Activated CD4-positive, alpha-beta T cell treated with anti-CD3 and anti-CD28 coated beads, Interleukin-2, amount 10 ng/mL, durations not matched to agents 7 days and 5 days (primary cell): ENCODE data around the gene HSD11B2. TPM values are rescaled to one million over a fixed set of nuclear protein-coding genes. Genes with fewer than 3 reads are reported as not detected.

Source experiments
- CTCF ChIA-PET: fragments of 350-600 bp; sonication (Branson Sonifier 250); formaldehyde crosslinking; loops from one replicate; lab custom pipeline; 2021; ENCODE audit warnings: antibody characterized with exemption; lab: Charles Lee
- POLR2A ChIA-PET: fragments of 350-600 bp; sonication (Branson Sonifier 250); formaldehyde crosslinking; loops from one replicate; lab custom pipeline; 2021; ENCODE audit warnings: antibody characterized with exemption; lab: Charles Lee
- DNase-seq: peaks from one replicate; pipeline ENCODE4 v3.0.0-alpha.2; 2020
- H3K27ac Mint-ChIP-seq: one replicate; pipeline ENCODE4 v1.8.0; 2021; ENCODE audit warnings: mild to moderate bottlenecking, moderate library complexity, mixed read lengths
- H3K27me3 Mint-ChIP-seq: one replicate; pipeline ENCODE4 v1.8.0; 2021; ENCODE audit warnings: mixed read lengths
- H3K36me3 Mint-ChIP-seq: one replicate; pipeline ENCODE4 v1.8.0; 2021; ENCODE audit warnings: low read depth, mixed read lengths
- H3K4me1 Mint-ChIP-seq: one replicate; pipeline ENCODE4 v1.8.0; 2021; ENCODE audit warnings: mixed read lengths
- H3K4me3 Mint-ChIP-seq: one replicate; pipeline ENCODE4 v1.8.0; 2021; ENCODE audit warnings: mild to moderate bottlenecking, moderate library complexity, mixed read lengths
- H3K9me3 Mint-ChIP-seq: one replicate; pipeline ENCODE4 v1.8.0; 2021; ENCODE audit warnings: mixed read lengths
- total RNA-seq, 2 experiments: library from RNA; stranded (reverse); gene quantifications; one replicate each; pipeline ENCODE4 v1.2.3, GENCODE V29; 2021

HSD11B2 gene
- total RNA-seq, 2 experiments from 2014 or later: not detected

GRCh38 chr16:67483731-67484525, 53.0 kb downstream of the HSD11B2 start:
- Mint-ChIP-seq H3K27ac (peak overlapping the region; percentile 20), H3K4me3 (no peak overlapping the region), H3K36me3 (peaks cover 14% of the 10 kb centered on the region), H3K27me3 (no peaks in the 10 kb centered on the region), H3K9me3 (no peaks in the 10 kb centered on the region), H3K4me1 (peaks cover 26% of the 10 kb centered on the region)
- ChIA-PET CTCF (interaction anchor here (0.6 to 20.8 kb wide), 6 partner anchors 9 to 431 kb away, joined by 3 to 195 read pairs (median 4); no protein-coding TSS in a partner anchor), POLR2A (no interaction called here)
- no peak for DNase-seq

- no peak overlapping the region for H3K4me3 Mint-ChIP-seq
- ChIA-PET CTCF (interaction anchor here (20.8 kb wide), 1 partner anchor 35 kb away, joined by 195 read pairs; no protein-coding TSS in a partner anchor), POLR2A (no interaction called here)
- H3K27me3 Mint-ChIP-seq: no peaks in the 10 kb centered on the region
- H3K4me1 Mint-ChIP-seq: peaks cover 25% of the 10 kb centered on the region
- no peaks in the 10 kb centered on the region for H3K9me3 Mint-ChIP-seq
- no peak for DNase-seq
- H3K36me3 Mint-ChIP-seq: peaks cover 12% of the 10 kb centered on the region
- peak overlapping the region; percentile 31 for H3K27ac Mint-ChIP-seq
These were observed 55.9 kb downstream of the HSD11B2 start for GRCh38 chr16:67486805-67487204.

Other genes starting within 250 kb of the HSD11B2 start
- gene MATCAP1, start 247.2 kb upstream of the HSD11B2 start, total RNA-seq: 10 to 100 TPM; 47.5 to 51.4 TPM
- gene EXOC3L1, start 241.0 kb upstream of the HSD11B2 start, total RNA-seq: not detected
- gene E2F4, start 239.0 kb upstream of the HSD11B2 start, total RNA-seq: 100 to 1,000 TPM; 114 to 120 TPM
- gene ELMO3, start 232.0 kb upstream of the HSD11B2 start, total RNA-seq: 1 to 10 TPM; 6.2 to 6.3 TPM
- gene TMEM208, start 204.0 kb upstream of the HSD11B2 start, total RNA-seq: 10 to 100 TPM; 25.8 to 40.8 TPM
- 10 to 100 TPM; 59.2 to 62.0 TPM for gene FHOD1, start 183.6 kb upstream of the HSD11B2 start, total RNA-seq
- gene SLC9A5, start 182.1 kb upstream of the HSD11B2 start, total RNA-seq: 1 to 10 TPM; 1.5 to 2.0 TPM
- 10 to 100 TPM; 15.7 TPM for gene PLEKHG4, start 151.6 kb upstream of the HSD11B2 start, total RNA-seq
- gene KCTD19, start 104.4 kb upstream of the HSD11B2 start, total RNA-seq: not detected
- not detected for gene LRRC36, start 104.3 kb upstream of the HSD11B2 start, total RNA-seq
- gene TPPP3, start 37.6 kb upstream of the HSD11B2 start, total RNA-seq: not detected
- under 1 TPM; 0.22 to 0.29 TPM for gene ZDHHC1, start 14.6 kb upstream of the HSD11B2 start, total RNA-seq
- gene ATP6V0D1, start 50.0 kb downstream of the HSD11B2 start, total RNA-seq: 10 to 100 TPM; 52.1 to 60.3 TPM
- gene AGRP, start 52.4 kb downstream of the HSD11B2 start, total RNA-seq: not detected
- 10 to 100 TPM; 12.8 to 15.8 TPM for gene RIPOR1, start 97.7 kb downstream of the HSD11B2 start, total RNA-seq
- 10 to 100 TPM; 87.1 to 98.5 TPM for gene CTCF, start 131.4 kb downstream of the HSD11B2 start, total RNA-seq
- 100 to 1,000 TPM; 203 to 226 TPM for gene CARMIL2, start 214.0 kb downstream of the HSD11B2 start, total RNA-seq
- 10 to 100 TPM; 38.0 to 41.8 TPM for gene ACD, start 229.1 kb downstream of the HSD11B2 start, total RNA-seq
- gene PARD6A, start 229.8 kb downstream of the HSD11B2 start, total RNA-seq: 10 to 100 TPM; 11.6 to 13.0 TPM
- 1 to 10 TPM; 8.0 to 8.2 TPM for gene ENKD1, start 235.6 kb downstream of the HSD11B2 start, total RNA-seq
- gene C16orf86, start 235.7 kb downstream of the HSD11B2 start, total RNA-seq: 1 to 10 TPM; 3.8 to 4.8 TPM